Upper lobe of left lung (tissue), 4 donors: ENCODE measurements around the gene ADAMTS10.
"Not testable (repeated sequence)": the region's sequence is repeated elsewhere in the genome, so short reads cannot be mapped to it uniquely, and the experiment has no call there.

Experiments used
- EP300 ChIP-seq, 4 donors: sonication (generic); formaldehyde crosslinking; IDR thresholded peaks; one replicate each; pipeline ENCODE4 v1.5.1; 2017; ENCODE audit warnings: antibody characterized with exemption in 4 of 4, control low read depth in 2 of 4
- POLR2A ChIP-seq, 4 donors: fragments of 450-650 bp; IDR thresholded peaks; one replicate each; pipeline ENCODE4 v1.5.1; 2016 to 2017; ENCODE audit warnings: antibody characterized with exemption in 4 of 4, mild to moderate bottlenecking in 2 of 4
- TF ChIP-seq, protein P1 (sequence below), 6 experiments: fragments of 450-650 bp in 4 of 6; fragments of 200-600 bp in 2 of 6; sonication (generic) in 2 of 6; IDR thresholded peaks; one replicate each; pipeline ENCODE4 v1.5.1; 2016 to 2019; ENCODE audit warnings: antibody characterized with exemption in 6 of 6

GRCh38 chr19:8564866-8565265, 45.6 kb downstream of the ADAMTS10 start:
- not testable (repeated sequence) for TF ChIP-seq POLR2A, EP300 (IDR thresholded peaks at IDR 0.05)
- TF ChIP-seq, protein P1, sequence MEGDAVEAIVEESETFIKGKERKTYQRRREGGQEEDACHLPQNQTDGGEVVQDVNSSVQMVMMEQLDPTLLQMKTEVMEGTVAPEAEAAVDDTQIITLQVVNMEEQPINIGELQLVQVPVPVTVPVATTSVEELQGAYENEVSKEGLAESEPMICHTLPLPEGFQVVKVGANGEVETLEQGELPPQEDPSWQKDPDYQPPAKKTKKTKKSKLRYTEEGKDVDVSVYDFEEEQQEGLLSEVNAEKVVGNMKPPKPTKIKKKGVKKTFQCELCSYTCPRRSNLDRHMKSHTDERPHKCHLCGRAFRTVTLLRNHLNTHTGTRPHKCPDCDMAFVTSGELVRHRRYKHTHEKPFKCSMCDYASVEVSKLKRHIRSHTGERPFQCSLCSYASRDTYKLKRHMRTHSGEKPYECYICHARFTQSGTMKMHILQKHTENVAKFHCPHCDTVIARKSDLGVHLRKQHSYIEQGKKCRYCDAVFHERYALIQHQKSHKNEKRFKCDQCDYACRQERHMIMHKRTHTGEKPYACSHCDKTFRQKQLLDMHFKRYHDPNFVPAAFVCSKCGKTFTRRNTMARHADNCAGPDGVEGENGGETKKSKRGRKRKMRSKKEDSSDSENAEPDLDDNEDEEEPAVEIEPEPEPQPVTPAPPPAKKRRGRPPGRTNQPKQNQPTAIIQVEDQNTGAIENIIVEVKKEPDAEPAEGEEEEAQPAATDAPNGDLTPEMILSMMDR (IDR thresholded peaks at IDR 0.05) = not testable (repeated sequence)
